NCI-H1092 (cell line): Measurements from ENCODE around the gene OR2AJ1.
"Not testable (repeated sequence)": the region's sequence is repeated elsewhere in the genome, so short reads cannot be mapped to it uniquely, and the experiment has no call there.

Source experiments
- DNase-seq: peaks from one replicate; lab custom pipeline; 2025; lab: John Stamatoyannopoulos, UW

Gene OR2AJ1

GRCh38 chr1:247924868-247925267 is at the start of gene OR2AJ1:
Gene OR2AJ1 (plus strand): TSS chr1:247924889. CDS start chr1:247933769, 8,880 bp downstream.
- no peak for DNase-seq

- DNase-seq: no peak
These were observed 41.3 kb upstream of the OR2AJ1 start for GRCh38 chr1:247883346-247883745.

- DNase-seq: no peak
These were observed 39.8 kb upstream of the OR2AJ1 start for GRCh38 chr1:247884797-247885413.

- no peak for DNase-seq
These were observed 29.5 kb upstream of the OR2AJ1 start, which contains the start of gene OR2W3 for GRCh38 chr1:247895163-247895637. Gene OR2W3 (plus strand): TSS chr1:247895587. CDS start chr1:247895587, 0 bp downstream.

- no peak for DNase-seq
These were observed 28.7 kb upstream of the OR2AJ1 start for GRCh38 chr1:247895976-247896375.

- DNase-seq: no peak
These were observed 20.6 kb upstream of the OR2AJ1 start for GRCh38 chr1:247904122-247904521.

- DNase-seq: no peak
These were observed 19.5 kb upstream of the OR2AJ1 start for GRCh38 chr1:247905181-247905580.

- DNase-seq: no peak
These were observed 18.7 kb upstream of the OR2AJ1 start for GRCh38 chr1:247905910-247906503.

GRCh38 chr1:247906504-247907047 is 18.1 kb upstream of the OR2AJ1 start:
- no peak for DNase-seq

- no peak for DNase-seq
These were observed 15.9 kb upstream of the OR2AJ1 start for GRCh38 chr1:247908766-247909165.

GRCh38 chr1:247913786-247914185 is 10.9 kb upstream of the OR2AJ1 start:
- no peak for DNase-seq

GRCh38 chr1:247914941-247915662 is 9.6 kb upstream of the OR2AJ1 start:
- no peak for DNase-seq

GRCh38 chr1:247919952-247920351 is 4.7 kb upstream of the OR2AJ1 start, which contains the start of gene OR2T8:
Gene OR2T8 (plus strand): TSS chr1:247920252. CDS start chr1:247921018, 766 bp downstream.
- no peak for DNase-seq

GRCh38 chr1:247923941-247924340 is 748 bp upstream of the OR2AJ1 start:
- DNase-seq: no peak

GRCh38 chr1:247933989-247934388 is 9.3 kb downstream of the OR2AJ1 start:
- no peak for DNase-seq

GRCh38 chr1:247935781-247936180 is 11.1 kb downstream of the OR2AJ1 start:
- no peak for DNase-seq

- DNase-seq: no peak
These were observed 11.7 kb downstream of the OR2AJ1 start for GRCh38 chr1:247936415-247936814.

- not testable (repeated sequence) for DNase-seq
These were observed 12.5 kb downstream of the OR2AJ1 start for GRCh38 chr1:247936965-247937734.

- no peak for DNase-seq
These were observed 17.9 kb downstream of the OR2AJ1 start for GRCh38 chr1:247942624-247943023.

- no peak for DNase-seq
These were observed 23.9 kb downstream of the OR2AJ1 start, which contains the start of gene OR2L8 for GRCh38 chr1:247948558-247948957. Gene OR2L8 (plus strand): TSS chr1:247948858. CDS start chr1:247948858, 0 bp downstream.

- no peak for DNase-seq
These were observed 28.7 kb downstream of the OR2AJ1 start for GRCh38 chr1:247953408-247953807.

- no peak for DNase-seq
These were observed 37.1 kb downstream of the OR2AJ1 start for GRCh38 chr1:247961791-247962190.
